Measurements from ENCODE around the gene FGF9.

FGF9 gene

GRCh38 chr13:21739771-21740170 lies 68.9 kb downstream of the FGF9 start:
- Histone ChIP-seq H3K4me3 (replicated peaks; ENCODE audit: low read depth, low read length) (no peak overlapping the region), H3K27me3 (replicated peaks; ENCODE audit: control insufficient read depth, insufficient read depth, low read length) (no peaks in the 10 kb centered on the region; the same call in 1 of the 2 replicates), H3K36me3 (ENCODE audit: control insufficient read depth, insufficient read depth, low read length) (no peaks in the 10 kb centered on the region)
- TF ChIP-seq, protein P1, sequence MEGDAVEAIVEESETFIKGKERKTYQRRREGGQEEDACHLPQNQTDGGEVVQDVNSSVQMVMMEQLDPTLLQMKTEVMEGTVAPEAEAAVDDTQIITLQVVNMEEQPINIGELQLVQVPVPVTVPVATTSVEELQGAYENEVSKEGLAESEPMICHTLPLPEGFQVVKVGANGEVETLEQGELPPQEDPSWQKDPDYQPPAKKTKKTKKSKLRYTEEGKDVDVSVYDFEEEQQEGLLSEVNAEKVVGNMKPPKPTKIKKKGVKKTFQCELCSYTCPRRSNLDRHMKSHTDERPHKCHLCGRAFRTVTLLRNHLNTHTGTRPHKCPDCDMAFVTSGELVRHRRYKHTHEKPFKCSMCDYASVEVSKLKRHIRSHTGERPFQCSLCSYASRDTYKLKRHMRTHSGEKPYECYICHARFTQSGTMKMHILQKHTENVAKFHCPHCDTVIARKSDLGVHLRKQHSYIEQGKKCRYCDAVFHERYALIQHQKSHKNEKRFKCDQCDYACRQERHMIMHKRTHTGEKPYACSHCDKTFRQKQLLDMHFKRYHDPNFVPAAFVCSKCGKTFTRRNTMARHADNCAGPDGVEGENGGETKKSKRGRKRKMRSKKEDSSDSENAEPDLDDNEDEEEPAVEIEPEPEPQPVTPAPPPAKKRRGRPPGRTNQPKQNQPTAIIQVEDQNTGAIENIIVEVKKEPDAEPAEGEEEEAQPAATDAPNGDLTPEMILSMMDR (IDR thresholded peaks at IDR 0.05; ENCODE audit: insufficient read depth, low read length, poor library complexity, severe bottlenecking): no peak
- no peak for DNase-seq (ENCODE audit: extremely low read depth, insufficient read length)

DNA sequence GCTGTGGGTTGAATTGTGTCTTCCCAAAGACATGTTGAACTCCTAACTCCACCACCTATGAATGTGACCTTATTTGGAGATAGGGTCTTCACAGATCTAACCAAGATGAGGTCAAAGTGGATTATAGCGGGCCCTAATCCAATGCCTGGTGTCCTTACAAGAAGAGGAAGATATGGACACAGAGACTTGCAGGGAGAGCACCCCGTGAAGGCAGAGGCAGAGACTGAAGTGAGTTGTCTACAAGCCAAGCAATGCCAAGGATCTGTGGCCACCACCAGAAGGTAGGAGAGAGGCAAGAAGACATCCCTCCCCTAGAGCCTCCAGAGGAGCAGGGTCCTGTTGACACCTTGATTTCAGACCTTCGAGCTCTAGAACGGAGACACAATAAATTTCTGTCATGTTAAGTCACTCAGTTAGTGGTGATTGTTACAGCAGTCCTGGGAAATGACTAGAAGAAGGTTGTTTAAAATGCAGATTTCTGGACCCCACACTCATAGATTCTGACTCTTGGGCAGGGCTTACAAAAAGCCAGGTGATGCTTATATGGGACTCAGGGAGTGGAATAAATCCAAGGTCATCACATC lies 70.6 kb downstream of the FGF9 start:
- TF ChIP-seq, protein P1 (IDR thresholded peaks at IDR 0.05; ENCODE audit: insufficient read depth, low read length, poor library complexity, severe bottlenecking): no peak
- no peak for DNase-seq (ENCODE audit: extremely low read depth, insufficient read length)
- no peaks in the 10 kb centered on the region for H3K36me3 ChIP-seq (ENCODE audit: control insufficient read depth, insufficient read depth, low read length)
- H3K27me3 ChIP-seq (replicated peaks; ENCODE audit: control insufficient read depth, insufficient read depth, low read length): no peaks in the 10 kb centered on the region; the same call in 1 of the 2 replicates
- H3K4me3 ChIP-seq (replicated peaks; ENCODE audit: low read depth, low read length): no peak overlapping the region

DNA sequence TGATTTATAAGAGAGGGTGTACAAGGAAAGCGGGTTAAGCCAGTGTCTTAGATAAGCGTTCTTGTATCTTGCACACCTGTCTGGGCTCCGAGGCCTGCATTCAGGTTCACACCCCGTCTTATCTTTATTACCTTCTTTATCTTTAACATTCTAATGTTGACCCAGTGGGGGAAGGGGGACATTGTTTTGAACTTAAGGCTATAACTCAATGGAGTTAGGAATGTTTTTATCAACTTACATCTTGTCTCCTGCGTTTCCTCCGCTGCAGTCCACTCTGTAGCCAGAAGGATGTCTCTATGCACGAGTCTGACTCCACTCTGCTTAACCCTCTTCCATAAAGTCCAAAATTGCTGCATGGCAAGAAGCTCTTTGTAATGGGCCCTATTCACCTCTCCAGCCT lies 71.2 kb downstream of the FGF9 start:
- DNase-seq (ENCODE audit: extremely low read depth, insufficient read length): no peak
- Histone ChIP-seq H3K27me3 (replicated peaks; ENCODE audit: control insufficient read depth, insufficient read depth, low read length) (no peaks in the 10 kb centered on the region; the same call in 1 of the 2 replicates), H3K36me3 (ENCODE audit: control insufficient read depth, insufficient read depth, low read length) (no peaks in the 10 kb centered on the region), H3K4me3 (replicated peaks; ENCODE audit: low read depth, low read length) (no peak overlapping the region)
- TF ChIP-seq, protein P1 (IDR thresholded peaks at IDR 0.05; ENCODE audit: insufficient read depth, low read length, poor library complexity, severe bottlenecking): no peak

DNA sequence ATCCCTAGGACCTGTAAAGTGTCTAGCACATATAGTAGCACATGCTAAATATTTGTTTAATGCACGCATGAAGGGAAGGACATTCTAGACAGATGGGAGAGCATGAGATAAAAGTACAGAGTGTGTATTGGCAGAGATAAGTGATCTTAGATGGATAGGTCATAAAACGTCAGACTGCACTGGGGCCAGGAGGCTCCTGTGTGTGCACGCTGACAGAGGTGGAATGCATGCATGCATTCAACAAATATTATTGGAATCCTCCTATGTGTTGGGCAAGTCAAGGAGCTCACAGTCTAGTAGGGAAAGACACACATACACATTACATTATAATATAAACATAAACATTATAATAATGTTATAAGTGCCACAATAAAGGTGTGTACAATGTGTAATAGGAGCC lies 73.3 kb downstream of the FGF9 start:
- TF ChIP-seq, protein P1 (IDR thresholded peaks at IDR 0.05; ENCODE audit: insufficient read depth, low read length, poor library complexity, severe bottlenecking): no peak
- Histone ChIP-seq H3K4me3 (replicated peaks; ENCODE audit: low read depth, low read length) (no peak overlapping the region), H3K27me3 (replicated peaks; ENCODE audit: control insufficient read depth, insufficient read depth, low read length) (no peaks in the 10 kb centered on the region; the same call in 1 of the 2 replicates), H3K36me3 (ENCODE audit: control insufficient read depth, insufficient read depth, low read length) (no peaks in the 10 kb centered on the region)
- DNase-seq (ENCODE audit: extremely low read depth, insufficient read length): no peak

DNA sequence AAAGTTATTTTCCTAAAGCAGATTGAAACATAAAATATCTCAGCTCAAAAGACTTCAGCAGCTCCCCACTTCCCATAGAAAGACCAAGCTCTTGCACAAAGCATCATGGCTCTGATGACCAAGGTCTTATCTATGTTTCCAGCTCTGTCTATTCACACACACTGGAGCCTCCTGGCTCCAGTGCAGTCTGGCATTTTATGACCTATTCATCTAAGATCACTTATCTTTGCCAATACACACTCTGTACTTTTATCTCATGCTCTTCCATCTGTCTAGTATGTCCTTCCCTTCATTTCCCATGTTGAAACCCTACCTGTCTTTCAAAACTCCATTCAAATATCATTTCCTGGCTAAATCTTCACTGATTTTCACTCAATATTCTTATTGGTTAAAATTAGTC lies 74.4 kb downstream of the FGF9 start:
- no peak for DNase-seq (ENCODE audit: extremely low read depth, insufficient read length)

More for the DNA sequence above, 74.4 kb downstream of the FGF9 start:
- Histone ChIP-seq H3K4me3 (replicated peaks; ENCODE audit: low read depth, low read length) (no peak overlapping the region), H3K27me3 (replicated peaks; ENCODE audit: control insufficient read depth, insufficient read depth, low read length) (no peaks in the 10 kb centered on the region; the same call in 1 of the 2 replicates), H3K36me3 (ENCODE audit: control insufficient read depth, insufficient read depth, low read length) (no peaks in the 10 kb centered on the region)
- TF ChIP-seq, protein P1 (IDR thresholded peaks at IDR 0.05; ENCODE audit: insufficient read depth, low read length, poor library complexity, severe bottlenecking): no peak

All from GM06990 (cell line).